Body of pancreas (tissue), 4 donors: ENCODE results near the gene ATRNL1.

Experiments
- CTCF ChIP-seq, 7 experiments: fragments of 450-650 bp in 4 of 7; fragments of 200-600 bp in 3 of 7; sonication (generic) in 3 of 7; IDR thresholded peaks; one replicate each; pipeline ENCODE4 v1.5.1; 2016 to 2019; ENCODE audit warnings: antibody characterized with exemption in 7 of 7
- POLR2A ChIP-seq, 3 donors: fragments of 450-650 bp; IDR thresholded peaks; one replicate each; pipeline ENCODE4 v1.6.1; 2016; ENCODE audit warnings: antibody characterized with exemption in 3 of 3, mild to moderate bottlenecking in 2 of 3

- no peak for TF ChIP-seq POLR2A (IDR thresholded peaks at IDR 0.05)
- no peak for TF ChIP-seq CTCF (IDR thresholded peaks at IDR 0.05)
Observed at GRCh38 chr10:115483294-115483693, 390.1 kb downstream of the ATRNL1 start.
